ENCODE results near the gene PCK2. TPM values are rescaled to one million over a fixed set of nuclear protein-coding genes. Genes with fewer than 3 reads are reported as not detected.
A peak's percentile ranks its signal among the peaks of the same experiment; 100 is the strongest.

The PCK2 gene
- total and polyA plus RNA-seq, 3 donors from 2014 or later: 20.7 to 43.6 (median 30.6) TPM

DNA sequence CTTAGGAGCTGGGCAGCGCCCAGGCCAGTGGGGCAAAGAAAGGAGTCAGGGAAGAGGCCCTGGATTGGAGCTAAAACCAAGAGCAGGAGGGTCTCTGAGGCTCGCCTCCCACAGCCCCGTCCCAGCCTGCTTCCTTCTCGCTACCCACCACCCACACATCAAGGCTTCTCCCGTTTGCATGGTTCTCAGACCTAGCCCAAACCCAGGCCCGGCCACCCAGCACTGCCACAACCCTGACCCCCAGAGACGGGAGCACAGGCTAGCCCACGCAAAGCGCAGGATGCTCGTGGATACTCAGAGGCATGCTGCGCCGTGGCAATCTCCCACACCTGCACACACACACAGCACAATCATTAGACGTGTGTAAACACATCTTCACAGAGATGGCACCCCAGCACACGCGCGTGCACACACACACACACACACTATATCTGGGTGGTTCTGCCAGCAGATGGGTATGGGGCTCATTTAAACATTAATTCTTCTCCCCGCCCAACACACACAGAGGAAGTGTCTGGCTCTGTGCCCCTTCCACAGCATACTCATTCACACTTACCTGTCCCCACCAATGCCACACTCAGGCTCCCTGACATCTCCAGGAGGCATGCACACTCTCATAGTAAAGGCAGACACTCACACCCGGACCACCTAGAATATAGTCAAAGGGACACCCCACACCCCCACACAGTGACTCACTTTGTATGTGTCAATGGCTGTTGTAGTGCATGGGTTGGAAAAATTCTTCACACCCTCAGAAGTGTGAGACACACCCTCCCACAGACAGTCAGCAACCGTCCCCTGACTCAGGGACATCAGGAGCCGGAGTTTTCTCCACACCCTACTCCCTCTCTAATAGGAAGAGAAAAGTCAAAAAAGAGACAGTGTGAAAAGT, 41.2 kb upstream of the PCK2 start:
- Histone ChIP-seq H3K36me3 (ENCODE audit: low read depth, missing control alignments) (no peaks in the 10 kb centered on the region), H3K9me3 (no peaks in the 10 kb centered on the region), H3K27ac (no peak overlapping the region), H3K4me1 (peaks cover 8% of the 10 kb centered on the region), H3K27me3 (no peaks in the 10 kb centered on the region), H3K4me3 (peak overlapping the region; percentile 64 to 70)
- DNase-seq: no peak
- intact Hi-C loops (cut with DNase I; ENCODE audit: low total_unique reads): no loop called here
- WGBS, 2 donors: 27 to 45% methylated on average over 15 to 20 of the region's 20 CpGs
- TF ChIP-seq CTCF (IDR thresholded peaks at IDR 0.05): no peak
- no peak for TF ChIP-seq POLR2A (IDR thresholded peaks at IDR 0.05)

- H3K27ac ChIP-seq: no peak overlapping the region
- 73 to 83% methylated on average over 8 to 10 of the region's 10 CpGs for WGBS, 2 donors
- H3K4me1 ChIP-seq: peaks cover 8% of the 10 kb centered on the region
- no peaks in the 10 kb centered on the region for H3K36me3 ChIP-seq (ENCODE audit: low read depth, missing control alignments)
- no peaks in the 10 kb centered on the region for H3K27me3 ChIP-seq
- H3K4me3 ChIP-seq: no peak overlapping the region
- DNase-seq: no peak
- intact Hi-C loops (cut with DNase I; ENCODE audit: low total_unique reads): no loop called here
- no peaks in the 10 kb centered on the region for H3K9me3 ChIP-seq
- TF ChIP-seq POLR2A (IDR thresholded peaks at IDR 0.05): no peak
- no peak for TF ChIP-seq CTCF (IDR thresholded peaks at IDR 0.05)
These were observed 40.4 kb upstream of the PCK2 start for GRCh38 chr14:24053548-24054323.

GRCh38 chr14:24054324-24054641, 39.8 kb upstream of the PCK2 start:
- peaks cover 8% of the 10 kb centered on the region for H3K4me1 ChIP-seq
- no peak overlapping the region for H3K27ac ChIP-seq
- no peak overlapping the region for H3K4me3 ChIP-seq
- H3K27me3 ChIP-seq: no peaks in the 10 kb centered on the region
- no peaks in the 10 kb centered on the region for H3K36me3 ChIP-seq (ENCODE audit: low read depth, missing control alignments)
- no peak for TF ChIP-seq POLR2A (IDR thresholded peaks at IDR 0.05)
- no peak for TF ChIP-seq CTCF (IDR thresholded peaks at IDR 0.05)
- no peaks in the 10 kb centered on the region for H3K9me3 ChIP-seq
- no peak for DNase-seq
- WGBS, 2 donors: 87% methylated on average over 6 of the region's 6 CpGs; no CpG with 5 or more reads in 1 of the 2 donors
- intact Hi-C loops (cut with DNase I; ENCODE audit: low total_unique reads): no loop called here

DNA sequence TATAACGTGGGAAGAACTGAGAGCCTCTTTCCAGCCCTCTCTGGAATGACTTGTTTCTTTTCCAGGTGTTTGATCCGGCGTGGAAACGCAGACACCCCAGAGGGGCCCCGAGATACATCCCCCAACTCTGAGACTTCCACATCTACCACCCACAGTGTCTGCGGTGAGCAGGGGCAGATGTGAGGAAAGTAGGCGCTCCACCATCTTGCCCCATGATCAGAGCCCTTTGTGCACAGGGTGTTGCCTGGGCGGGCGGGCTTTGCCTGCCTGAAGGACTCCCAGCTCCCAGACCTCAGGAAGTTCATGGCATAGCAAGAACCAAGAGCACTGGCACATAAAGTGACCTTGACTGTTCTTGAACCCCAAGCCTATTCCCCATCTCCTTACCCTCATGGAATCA, 39.5 kb upstream of the PCK2 start:
- no peak for DNase-seq
- H3K27me3 ChIP-seq: no peaks in the 10 kb centered on the region
- H3K27ac ChIP-seq: no peak overlapping the region
- peaks cover 8% of the 10 kb centered on the region for H3K4me1 ChIP-seq
- no peak overlapping the region for H3K4me3 ChIP-seq
- TF ChIP-seq CTCF (IDR thresholded peaks at IDR 0.05) (no peak), POLR2A (IDR thresholded peaks at IDR 0.05) (no peak)
- intact Hi-C loops (cut with DNase I; ENCODE audit: low total_unique reads): no loop called here
- 83 to 92% methylated on average over 8 to 9 of the region's 9 CpGs for WGBS, 2 donors
- H3K36me3 ChIP-seq (ENCODE audit: low read depth, missing control alignments): no peaks in the 10 kb centered on the region
- H3K9me3 ChIP-seq: no peaks in the 10 kb centered on the region

All from testis (tissue), 3 donors.